HCT116 (cell line): ENCODE measurements around the gene STRIP1. TPM values are rescaled to one million over a fixed set of nuclear protein-coding genes. Genes with fewer than 3 reads are reported as not detected.

Source experiments
- ATAC-seq: fragments of 200-7000 bp; cut with Tn5 transposase; 2 replicates; pipeline ENCODE4 v1.9.1; 2020; ENCODE audit warnings: mild to moderate bottlenecking, moderate library complexity
- BruUV-seq: library from RNA; stranded (reverse); fragments of 400-500 nt; replicated peaks from 2 replicates; lab custom pipeline; 2021; lab: Mats Ljungman, UMichigan
- CTCF ChIA-PET: fragments of 300-600 bp; sonication (Branson Sonifier 250); formaldehyde crosslinking; loops from one replicate; lab custom pipeline; 2021; ENCODE audit warnings: antibody characterized with exemption; lab: Charles Lee
- POLR2A ChIA-PET: fragments of 300-600, 350-600 bp; sonication (Branson Sonifier 250); formaldehyde crosslinking; loops from one replicate; lab custom pipeline; 2021; ENCODE audit warnings: antibody characterized with exemption; lab: Charles Lee
- RAD21 ChIA-PET, 2 experiments: fragments of 300-600 bp; sonication (Branson Sonifier 250); formaldehyde crosslinking; loops; one replicate each; lab custom pipeline; 2023; ENCODE audit warnings: low total read pairs in 2 of 2; ENCODE audit not compliant: uncharacterized antibody in 2 of 2, unreplicated experiment in 2 of 2, low non-redundant PET in 1 of 2; lab: Charles Lee
- DNase-seq: peaks from one replicate; pipeline ENCODE4 v3.0.0-alpha.2; 2010; ENCODE audit warnings: low read depth, low spot score
- H2AFZ ChIP-seq: fragments of 200-600 bp; shearing (Covaris generic), sonication (generic); 2 replicates; pipeline ENCODE4 v1.6.1; 2017; ENCODE audit warnings: low read depth, mixed run types, mixed read lengths, antibody characterized with exemption, low read length; ENCODE audit not compliant: poor library complexity, severe bottlenecking
- H3K27ac ChIP-seq: 2 replicates; pipeline ENCODE4 v1.5.1; 2012; ENCODE audit warnings: low read depth, low read length
- H3K27me3 ChIP-seq: fragments of 200-600 bp; sonication (generic); 2 replicates; pipeline ENCODE4 v1.6.1; 2016; ENCODE audit warnings: mixed run types, low read length, mixed read lengths; ENCODE audit not compliant: insufficient read depth
- H3K36me3 ChIP-seq, 2 experiments: fragments of 200-500 bp in 1 of 2; fragments of 200-600 bp in 1 of 2; sonication (Bioruptor generic) in 1 of 2; sonication (generic) in 1 of 2; 2 replicates each; pipeline versions ENCODE4 v1.5.1 to v1.6.1; 2014 to 2016; ENCODE audit warnings: low read length in 2 of 2, inconsistent platforms in 1 of 2, mixed read lengths in 1 of 2, mixed run types in 1 of 2; ENCODE audit not compliant: insufficient read depth in 2 of 2, control insufficient read depth in 1 of 2
- H3K4me1 ChIP-seq, 2 experiments: fragments of 200-600 bp in 1 of 2; sonication (generic) in 1 of 2; 2 replicates each; pipeline versions ENCODE4 v1.5.1 to v1.6.1; 2012 to 2017; ENCODE audit warnings: low read length in 2 of 2, inconsistent platforms in 1 of 2, mild to moderate bottlenecking in 1 of 2, mixed read lengths in 1 of 2, mixed run types in 1 of 2, moderate library complexity in 1 of 2; ENCODE audit not compliant: insufficient read depth in 2 of 2, control insufficient read depth in 1 of 2
- H3K4me2 ChIP-seq: fragments of 200-600 bp; sonication (generic); 2 replicates; pipeline ENCODE4 v1.6.1; 2017; ENCODE audit warnings: mixed run types, low read length, mixed read lengths
- H3K4me3 ChIP-seq, 2 experiments: fragments of 200-600 bp in 1 of 2; sonication (generic) in 1 of 2; replicated peaks in 1 of 2; 2 replicates each; pipeline ENCODE4 v1.5.1; 2011 to 2016; ENCODE audit warnings: low read length in 2 of 2, control low read depth in 1 of 2, low read depth in 1 of 2, mild to moderate bottlenecking in 1 of 2, mixed read lengths in 1 of 2, mixed run types in 1 of 2
- H3K79me2 ChIP-seq: fragments of 200-600 bp; sonication (generic); 2 replicates; pipeline ENCODE4 v1.6.1; 2017; ENCODE audit warnings: mild to moderate bottlenecking, mixed run types, low read length, moderate library complexity, mixed read lengths; ENCODE audit not compliant: insufficient read depth
- H3K9ac ChIP-seq: fragments of 200-600 bp; sonication (generic); 2 replicates; pipeline ENCODE4 v1.6.1; 2016; ENCODE audit warnings: low read length, mixed read lengths
- H3K9me2 ChIP-seq: fragments of 200-600 bp; sonication (generic), shearing (Covaris generic); 2 replicates; pipeline ENCODE4 v1.6.1; 2017; ENCODE audit warnings: mixed run types, mild to moderate bottlenecking, moderate library complexity; ENCODE audit not compliant: insufficient read depth
- H3K9me3 ChIP-seq, 2 experiments: fragments of 200-500 bp in 1 of 2; fragments of 200-600 bp in 1 of 2; sonication (Bioruptor generic) in 1 of 2; sonication (generic) in 1 of 2; 2 replicates each; pipeline ENCODE4 v1.6.1; 2014 to 2017; ENCODE audit warnings: low read length in 2 of 2, mixed read lengths in 2 of 2, inconsistent platforms in 1 of 2, low read depth in 1 of 2, mild to moderate bottlenecking in 1 of 2, mixed run types in 1 of 2, moderate library complexity in 1 of 2; ENCODE audit not compliant: control insufficient read depth in 1 of 2, insufficient read depth in 1 of 2
- H4K20me1 ChIP-seq: fragments of 200-600 bp; sonication (generic), shearing (Covaris generic); 2 replicates; pipeline ENCODE4 v1.6.1; 2017; ENCODE audit warnings: mixed run types, mild to moderate bottlenecking, moderate library complexity; ENCODE audit not compliant: insufficient read depth
- ATF3 ChIP-seq: IDR thresholded peaks from 2 replicates; pipeline ENCODE4 v1.6.1; 2012
- EGR1 ChIP-seq: IDR thresholded peaks from 2 replicates; pipeline ENCODE4 v1.6.1; 2012; ENCODE audit warnings: low read depth
- EZH2 ChIP-seq: fragments of 200-600 bp; sonication (generic); IDR thresholded peaks from 2 replicates; pipeline ENCODE4 v1.6.1; 2017; ENCODE audit warnings: antibody characterized with exemption, mixed run types
- FOSL1 ChIP-seq: IDR thresholded peaks from 2 replicates; pipeline ENCODE4 v1.6.1; 2012; ENCODE audit warnings: low read depth
- MAX ChIP-seq: IDR thresholded peaks from 2 replicates; pipeline ENCODE4 v1.6.1; 2012
- RAD21 ChIP-seq: IDR thresholded peaks from 2 replicates; pipeline ENCODE4 v1.6.1; 2012; ENCODE audit warnings: low read depth, mild to moderate bottlenecking
- SRF ChIP-seq: IDR thresholded peaks from 2 replicates; pipeline ENCODE4 v1.6.1; 2012; ENCODE audit warnings: low read depth
- TCF7L2 ChIP-seq: IDR thresholded peaks from 2 replicates; pipeline ENCODE4 v1.7.0; 2011; ENCODE audit warnings: borderline replicate concordance, inconsistent platforms; ENCODE audit not compliant: insufficient read depth, insufficient read length; ENCODE audit errors: extremely low read depth
- ZBTB33 ChIP-seq: IDR thresholded peaks from 2 replicates; pipeline ENCODE4 v1.6.1; 2011; ENCODE audit warnings: mild to moderate bottlenecking, low read length, moderate library complexity; ENCODE audit not compliant: insufficient replicate concordance; ENCODE audit errors: extremely low read depth
- ZFX ChIP-seq: fragments of 450-650 bp; IDR thresholded peaks from 2 replicates; pipeline ENCODE4 v1.6.1; 2017
- ZNF274 ChIP-seq: fragments of 200-500 bp; sonication (Bioruptor generic); IDR thresholded peaks from 2 replicates; pipeline ENCODE4 v1.6.1; 2014; ENCODE audit warnings: mild to moderate bottlenecking, low read depth, low read length, inconsistent platforms
- intact Hi-C: fragments of 100-400 bp; cut with micrococcal nuclease; formaldehyde crosslinking; loops from 2 replicates; pipeline ENCODE4 v1.10.0; 2022
- total RNA-seq: library from RNA; stranded (reverse); gene quantifications from one replicate; pipeline ENCODE4 v1.2.1, GENCODE V29; 2021; ENCODE audit not compliant: unreplicated experiment

The STRIP1 gene
- total RNA-seq, 1 experiment from 2014 or later, result 33.5 TPM

DNA sequence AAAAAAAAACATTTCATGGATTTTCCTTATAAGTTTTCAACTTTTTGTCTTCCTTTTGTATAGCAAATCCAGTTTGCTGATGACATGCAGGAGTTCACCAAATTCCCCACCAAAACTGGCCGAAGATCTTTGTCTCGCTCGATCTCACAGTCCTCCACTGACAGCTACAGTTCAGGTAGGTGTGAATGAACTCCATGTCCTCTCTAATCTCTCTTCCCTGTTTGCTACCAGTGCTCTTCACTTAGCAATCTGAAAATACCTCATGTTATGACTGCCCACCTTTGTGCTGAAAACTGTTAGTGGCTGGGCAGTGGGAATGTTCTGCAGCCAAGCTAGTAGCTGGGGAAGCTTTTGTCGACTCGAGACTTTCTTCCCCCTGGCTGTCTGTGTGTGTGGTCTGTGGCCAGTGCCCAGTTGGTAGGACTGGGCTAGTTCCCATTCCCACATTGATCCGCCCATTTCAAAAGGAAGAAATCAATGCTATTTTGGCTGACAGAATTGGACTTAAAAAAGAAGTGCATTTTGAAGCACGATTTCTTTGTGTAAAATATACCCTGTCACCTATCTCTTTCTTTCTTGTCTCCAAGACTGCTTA, 25.4 kb upstream of the STRIP1 start:
- DNase-seq, result no peak
- H3K36me3 ChIP-seq, result peaks cover 34 to 40% of the 10 kb centered on the region in 2 experiments
- H3K9me3 ChIP-seq, result no peaks in the 10 kb centered on the region
- H3K4me3 ChIP-seq, result no peak overlapping the region
- peaks cover 36% of the 10 kb centered on the region for H3K79me2 ChIP-seq
- no peak overlapping the region for H3K4me2 ChIP-seq
- H3K9me2 ChIP-seq, result no peaks in the 10 kb centered on the region
- intact Hi-C loops, result no loop called here
- ChIA-PET RAD21 (no interaction called here), CTCF (interaction anchor here (1.0 to 2.8 kb wide), 3 partner anchors 21 to 232 kb away, joined by 3 to 10 read pairs (median 10); partner anchors contain the start of gene AHCYL1), POLR2A (no interaction called here)
- H3K9ac ChIP-seq, result no peak overlapping the region
- no peaks in the 10 kb centered on the region for H3K27me3 ChIP-seq
- H3K4me1 ChIP-seq, result peaks cover 13 to 14% of the 10 kb centered on the region in 2 experiments
- no peak overlapping the region for H3K27ac ChIP-seq
- TF ChIP-seq TCF7L2 (no peak), SRF (no peak), ZBTB33 (no peak), EZH2 (no peak), ZFX (no peak), EGR1 (no peak), MAX (no peak), RAD21 (no peak), FOSL1 (no peak), ATF3 (no peak), ZNF274 (no peak)
- no peak for ATAC-seq
- BruUV-seq, result no TSS peak
- H4K20me1 ChIP-seq, result 0 out of 2 replicates have a peak, but pooled peaks cover 5% of the 10 kb centered on the region
- H2AFZ ChIP-seq, result no peak overlapping the region
